ENCODE results near the gene ADA.

The ADA gene

DNA sequence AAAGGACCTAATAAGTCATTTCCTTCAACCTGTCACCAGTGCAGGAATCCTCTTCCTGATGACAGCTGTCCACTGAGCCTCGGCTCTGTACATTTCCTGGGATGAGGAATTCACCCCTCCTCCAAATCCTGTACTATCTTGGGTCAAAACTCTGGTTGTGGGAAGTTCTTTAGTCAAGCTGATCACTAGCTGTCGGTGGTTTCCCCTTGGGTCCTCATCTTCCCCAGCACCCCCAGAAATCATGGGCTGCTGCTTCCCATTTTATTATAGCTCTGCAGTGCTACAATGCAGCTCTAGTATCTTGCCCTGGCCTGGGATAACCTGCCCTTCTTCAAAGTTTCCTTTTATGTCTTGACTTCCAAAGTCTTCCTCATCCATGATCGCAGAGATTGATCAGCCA lies 14.6 kb upstream of the ADA start:
- Histone ChIP-seq H3K9ac (ENCODE audit: low read depth, low read length, poor library complexity, severe bottlenecking) (no peak overlapping the region), H3K79me2 (ENCODE audit: insufficient read depth, low read length) (no peaks in the 10 kb centered on the region), H4K20me1 (ENCODE audit: insufficient read depth, low read length, poor library complexity, severe bottlenecking) (no peaks in the 10 kb centered on the region), H2AFZ (ENCODE audit: low read length) (no peak overlapping the region), H3K9me2 (replicated peaks; ENCODE audit: low read depth, low read length) (no peaks in the 10 kb centered on the region), H3K36me3 (ENCODE audit: insufficient read depth, low read length) (no peaks in the 10 kb centered on the region), H3K4me2 (ENCODE audit: low read depth, low read length, poor library complexity, severe bottlenecking) (no peak overlapping the region), H3K4me1 (ENCODE audit: insufficient read depth, low read length, poor library complexity, severe bottlenecking) (peaks cover 19% of the 10 kb centered on the region), H3K9me3 (ENCODE audit: insufficient read depth, low read depth, low read length) (no peaks in the 10 kb centered on the region), H3K4me3 (ENCODE audit: low read length, poor library complexity, severe bottlenecking) (no peak overlapping the region), H3K27me3 (ENCODE audit: insufficient read depth, low read length, poor library complexity, severe bottlenecking) (no peaks in the 10 kb centered on the region), H3F3A (ENCODE audit: low read depth) (no peaks in the 10 kb centered on the region)
- no peak for TF ChIP-seq EZH2phosphoT487 (IDR thresholded peaks at IDR 0.05; ENCODE audit: borderline replicate concordance)
- TF ChIP-seq, protein P1, sequence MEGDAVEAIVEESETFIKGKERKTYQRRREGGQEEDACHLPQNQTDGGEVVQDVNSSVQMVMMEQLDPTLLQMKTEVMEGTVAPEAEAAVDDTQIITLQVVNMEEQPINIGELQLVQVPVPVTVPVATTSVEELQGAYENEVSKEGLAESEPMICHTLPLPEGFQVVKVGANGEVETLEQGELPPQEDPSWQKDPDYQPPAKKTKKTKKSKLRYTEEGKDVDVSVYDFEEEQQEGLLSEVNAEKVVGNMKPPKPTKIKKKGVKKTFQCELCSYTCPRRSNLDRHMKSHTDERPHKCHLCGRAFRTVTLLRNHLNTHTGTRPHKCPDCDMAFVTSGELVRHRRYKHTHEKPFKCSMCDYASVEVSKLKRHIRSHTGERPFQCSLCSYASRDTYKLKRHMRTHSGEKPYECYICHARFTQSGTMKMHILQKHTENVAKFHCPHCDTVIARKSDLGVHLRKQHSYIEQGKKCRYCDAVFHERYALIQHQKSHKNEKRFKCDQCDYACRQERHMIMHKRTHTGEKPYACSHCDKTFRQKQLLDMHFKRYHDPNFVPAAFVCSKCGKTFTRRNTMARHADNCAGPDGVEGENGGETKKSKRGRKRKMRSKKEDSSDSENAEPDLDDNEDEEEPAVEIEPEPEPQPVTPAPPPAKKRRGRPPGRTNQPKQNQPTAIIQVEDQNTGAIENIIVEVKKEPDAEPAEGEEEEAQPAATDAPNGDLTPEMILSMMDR (conservative IDR thresholded peaks at IDR 0.05; ENCODE audit: low read length): no peak

DNA sequence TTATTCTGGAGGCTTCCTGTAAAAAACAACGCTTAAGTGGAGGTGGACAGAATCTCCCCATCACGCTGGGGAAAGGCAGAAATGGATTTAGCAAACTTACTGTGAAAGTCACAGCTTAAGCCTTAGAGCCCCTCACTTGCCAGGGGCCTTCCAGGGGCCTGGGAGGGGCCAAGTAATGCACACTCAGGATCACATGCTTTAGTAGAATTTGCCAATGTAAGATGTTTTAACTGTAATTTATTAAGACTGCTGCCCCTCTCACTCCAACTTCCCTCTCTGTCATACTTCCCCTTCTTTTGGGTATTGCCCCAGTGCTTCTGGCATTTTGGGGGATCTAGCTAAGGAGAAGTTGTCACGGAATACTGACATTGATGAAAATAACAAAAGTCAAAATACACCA lies 12.6 kb upstream of the ADA start:
- H4K20me1 ChIP-seq (ENCODE audit: insufficient read depth, low read length, poor library complexity, severe bottlenecking): no peaks in the 10 kb centered on the region
- no peak for TF ChIP-seq EZH2phosphoT487 (IDR thresholded peaks at IDR 0.05; ENCODE audit: borderline replicate concordance)
- TF ChIP-seq, protein P1 (conservative IDR thresholded peaks at IDR 0.05; ENCODE audit: low read length): no peak
- H3K4me3 ChIP-seq (ENCODE audit: low read length, poor library complexity, severe bottlenecking): no peak overlapping the region
- no peaks in the 10 kb centered on the region for H3F3A ChIP-seq (ENCODE audit: low read depth)
- H3K9me3 ChIP-seq (ENCODE audit: insufficient read depth, low read depth, low read length): no peaks in the 10 kb centered on the region
- no peaks in the 10 kb centered on the region for H3K36me3 ChIP-seq (ENCODE audit: insufficient read depth, low read length)
- peaks cover 7% of the 10 kb centered on the region for H3K4me1 ChIP-seq (ENCODE audit: insufficient read depth, low read length, poor library complexity, severe bottlenecking)
- H3K9me2 ChIP-seq (replicated peaks; ENCODE audit: low read depth, low read length): no peaks in the 10 kb centered on the region
- no peaks in the 10 kb centered on the region for H3K27me3 ChIP-seq (ENCODE audit: insufficient read depth, low read length, poor library complexity, severe bottlenecking)
- H3K79me2 ChIP-seq (ENCODE audit: insufficient read depth, low read length): no peaks in the 10 kb centered on the region
- no peak overlapping the region for H2AFZ ChIP-seq (ENCODE audit: low read length)
- no peak overlapping the region for H3K9ac ChIP-seq (ENCODE audit: low read depth, low read length, poor library complexity, severe bottlenecking)
- H3K4me2 ChIP-seq (ENCODE audit: low read depth, low read length, poor library complexity, severe bottlenecking): no peak overlapping the region

DNA sequence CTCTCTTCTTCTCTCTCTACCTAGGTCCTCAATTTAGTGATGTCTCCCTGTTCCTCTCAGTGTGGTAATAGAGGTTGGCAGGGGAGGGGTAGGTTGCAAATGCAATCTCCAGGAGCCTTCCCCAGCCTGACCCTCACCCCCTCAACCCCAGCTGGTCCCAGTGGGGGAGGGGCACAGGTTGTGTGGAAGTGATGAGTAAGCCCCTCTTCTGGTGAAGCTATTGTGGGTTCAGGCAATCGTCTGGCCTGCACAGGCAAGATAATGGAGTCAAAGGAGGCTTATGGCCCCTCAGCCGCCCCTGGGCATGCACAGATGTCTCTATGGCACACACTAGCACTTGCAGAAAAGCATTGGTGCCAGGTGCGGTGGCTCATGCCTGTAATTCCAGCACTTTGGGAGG lies 10.8 kb upstream of the ADA start:
- no peaks in the 10 kb centered on the region for H4K20me1 ChIP-seq (ENCODE audit: insufficient read depth, low read length, poor library complexity, severe bottlenecking)
- no peak for TF ChIP-seq EZH2phosphoT487 (IDR thresholded peaks at IDR 0.05; ENCODE audit: borderline replicate concordance)
- TF ChIP-seq, protein P1 (conservative IDR thresholded peaks at IDR 0.05; ENCODE audit: low read length): no peak
- H2AFZ ChIP-seq (ENCODE audit: low read length): no peak overlapping the region

More for the DNA sequence above, 10.8 kb upstream of the ADA start:
- Histone ChIP-seq H3K36me3 (ENCODE audit: insufficient read depth, low read length) (no peaks in the 10 kb centered on the region), H3K4me1 (ENCODE audit: insufficient read depth, low read length, poor library complexity, severe bottlenecking) (peaks cover 7% of the 10 kb centered on the region), H3K9me2 (replicated peaks; ENCODE audit: low read depth, low read length) (no peaks in the 10 kb centered on the region), H3K79me2 (ENCODE audit: insufficient read depth, low read length) (no peaks in the 10 kb centered on the region), H3K27me3 (ENCODE audit: insufficient read depth, low read length, poor library complexity, severe bottlenecking) (no peaks in the 10 kb centered on the region), H3K9me3 (ENCODE audit: insufficient read depth, low read depth, low read length) (no peaks in the 10 kb centered on the region), H3K4me2 (ENCODE audit: low read depth, low read length, poor library complexity, severe bottlenecking) (peak overlapping the region; percentile 6), H3K4me3 (ENCODE audit: low read length, poor library complexity, severe bottlenecking) (no peak overlapping the region), H3K9ac (ENCODE audit: low read depth, low read length, poor library complexity, severe bottlenecking) (no peak overlapping the region), H3F3A (ENCODE audit: low read depth) (no peaks in the 10 kb centered on the region)
